VCaP (cell line): Measurements from ENCODE around the gene C20orf204.
A peak's percentile ranks its signal among the peaks of the same experiment; 100 is the strongest.

Experiments used
- H3K27ac ChIP-seq: fragments of 450-650 bp; 2 replicates; pipeline ENCODE4 v1.5.1; 2017
- TF ChIP-seq, protein P1 (sequence below): fragments of 450-650 bp; conservative IDR thresholded peaks from 2 replicates; pipeline ENCODE4 v1.5.1; 2017; ENCODE audit warnings: mild to moderate bottlenecking, moderate library complexity

Gene C20orf204

DNA sequence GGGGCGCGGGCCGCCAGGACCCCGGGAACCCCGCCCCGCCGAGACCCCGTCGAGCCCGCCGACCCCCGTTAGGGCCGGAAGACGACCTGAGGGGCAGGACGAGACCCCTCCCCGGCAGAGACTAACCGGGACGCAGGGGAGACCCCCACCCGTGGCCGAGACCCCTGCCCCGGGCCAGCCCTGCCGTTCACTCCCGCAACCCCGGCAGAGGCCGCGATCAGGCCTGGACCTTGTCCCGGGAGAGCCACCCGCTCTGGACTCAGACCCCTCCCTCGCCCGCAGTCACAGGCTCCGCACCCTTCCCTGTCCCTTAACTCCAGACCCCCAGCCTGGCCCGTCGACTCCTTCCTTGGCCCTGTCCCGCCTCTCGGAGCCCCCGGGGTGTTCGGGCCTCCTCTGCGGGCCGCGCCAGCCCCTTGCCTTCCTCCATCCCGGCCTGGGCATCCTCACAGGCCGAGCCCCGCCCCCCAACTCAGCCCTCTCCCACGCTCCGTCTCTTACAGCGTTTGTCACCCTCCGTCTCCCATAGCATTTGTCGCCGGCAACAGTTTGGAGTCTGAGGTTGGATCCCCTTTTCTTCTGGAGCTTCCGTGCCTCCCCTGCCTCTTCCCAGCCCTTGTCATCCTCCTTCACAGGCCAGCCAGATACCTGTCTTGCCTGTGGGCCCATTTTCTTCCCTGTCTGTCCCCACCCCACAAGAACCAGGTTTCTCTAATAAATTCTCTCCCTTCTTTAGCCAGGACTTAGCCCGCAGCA lies 27.6 kb downstream of the C20orf204 start:
- TF ChIP-seq, protein P1, sequence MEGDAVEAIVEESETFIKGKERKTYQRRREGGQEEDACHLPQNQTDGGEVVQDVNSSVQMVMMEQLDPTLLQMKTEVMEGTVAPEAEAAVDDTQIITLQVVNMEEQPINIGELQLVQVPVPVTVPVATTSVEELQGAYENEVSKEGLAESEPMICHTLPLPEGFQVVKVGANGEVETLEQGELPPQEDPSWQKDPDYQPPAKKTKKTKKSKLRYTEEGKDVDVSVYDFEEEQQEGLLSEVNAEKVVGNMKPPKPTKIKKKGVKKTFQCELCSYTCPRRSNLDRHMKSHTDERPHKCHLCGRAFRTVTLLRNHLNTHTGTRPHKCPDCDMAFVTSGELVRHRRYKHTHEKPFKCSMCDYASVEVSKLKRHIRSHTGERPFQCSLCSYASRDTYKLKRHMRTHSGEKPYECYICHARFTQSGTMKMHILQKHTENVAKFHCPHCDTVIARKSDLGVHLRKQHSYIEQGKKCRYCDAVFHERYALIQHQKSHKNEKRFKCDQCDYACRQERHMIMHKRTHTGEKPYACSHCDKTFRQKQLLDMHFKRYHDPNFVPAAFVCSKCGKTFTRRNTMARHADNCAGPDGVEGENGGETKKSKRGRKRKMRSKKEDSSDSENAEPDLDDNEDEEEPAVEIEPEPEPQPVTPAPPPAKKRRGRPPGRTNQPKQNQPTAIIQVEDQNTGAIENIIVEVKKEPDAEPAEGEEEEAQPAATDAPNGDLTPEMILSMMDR, result no peak
- peak overlapping the region; percentile 87 for H3K27ac ChIP-seq

DNA sequence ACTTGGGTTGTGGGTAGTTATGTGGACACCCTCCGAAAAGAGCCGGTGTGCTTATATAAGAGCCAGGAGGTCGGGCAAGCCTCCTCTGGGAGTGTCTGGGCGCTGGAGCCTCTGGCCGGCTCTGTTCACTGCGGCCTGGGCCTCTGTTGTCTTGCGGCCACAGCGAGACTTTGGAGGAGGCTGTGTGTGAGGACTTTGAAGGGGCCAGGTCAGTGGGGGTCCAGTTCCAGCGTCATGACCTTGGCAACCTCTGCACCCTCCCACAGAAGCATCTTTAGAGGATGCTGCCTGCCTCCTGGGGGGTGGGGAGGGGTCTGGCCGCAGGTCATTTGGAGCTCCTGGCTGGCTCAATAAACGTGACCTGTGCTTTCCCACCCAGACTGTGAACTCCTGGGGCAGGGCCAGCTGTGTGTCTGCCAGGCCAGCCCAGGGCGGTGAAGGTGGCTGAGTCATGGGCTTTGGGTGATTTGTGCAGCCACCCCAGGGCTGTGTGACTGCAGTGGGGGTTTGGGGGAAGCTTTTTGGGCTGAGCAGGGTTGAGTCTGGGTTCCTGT lies 28.2 kb downstream of the C20orf204 start:
- H3K27ac ChIP-seq, result peak overlapping the region; percentile 87; the same call in 1 of the 2 replicates
- TF ChIP-seq, protein P1, result no peak

DNA sequence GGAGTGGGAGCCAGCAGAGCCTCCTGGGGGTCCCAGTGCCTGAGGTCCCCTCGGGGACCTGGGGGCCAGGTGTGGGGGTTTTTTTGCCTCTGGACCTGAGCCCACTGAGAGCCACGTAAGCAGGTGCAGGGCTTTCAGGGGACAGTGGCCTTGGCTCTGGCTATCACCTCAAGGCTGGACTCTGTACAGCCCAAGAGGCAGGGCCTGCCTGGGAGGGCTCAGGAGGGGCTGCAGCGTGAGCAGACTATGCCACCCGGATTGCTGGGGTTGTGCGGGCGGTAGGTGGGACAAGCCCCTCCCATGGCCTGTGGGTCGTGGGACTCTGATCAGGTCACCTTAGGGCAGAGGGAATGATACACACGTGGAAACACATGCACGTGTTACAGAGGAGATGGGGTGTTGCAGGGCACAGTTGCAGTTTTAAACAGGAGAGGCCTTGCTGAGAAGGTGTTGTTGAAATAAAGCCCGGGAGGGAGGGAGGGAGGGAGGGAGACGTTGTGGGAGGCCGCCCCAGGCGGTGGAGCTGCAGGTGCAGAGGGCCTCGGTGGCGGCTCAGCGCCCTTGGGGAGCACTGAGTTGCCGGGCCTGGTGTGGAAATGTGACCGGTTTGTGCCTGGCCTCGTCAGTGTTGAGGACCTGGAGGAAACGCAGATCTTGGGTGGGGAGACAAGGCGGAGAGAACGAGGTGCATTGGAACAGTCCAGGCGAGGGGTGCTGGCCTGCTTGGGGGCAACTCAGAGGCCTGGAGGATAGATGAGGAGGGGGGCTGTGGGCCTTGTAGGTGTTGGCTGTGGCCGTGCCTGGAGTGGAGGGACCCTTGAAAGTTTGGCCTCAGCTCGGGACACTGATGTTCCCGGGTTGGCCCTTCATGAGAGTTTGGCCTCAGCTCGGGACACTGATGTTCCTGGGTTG lies 29.3 kb downstream of the C20orf204 start:
- H3K27ac ChIP-seq, result no peak overlapping the region
- TF ChIP-seq, protein P1, result no peak

DNA sequence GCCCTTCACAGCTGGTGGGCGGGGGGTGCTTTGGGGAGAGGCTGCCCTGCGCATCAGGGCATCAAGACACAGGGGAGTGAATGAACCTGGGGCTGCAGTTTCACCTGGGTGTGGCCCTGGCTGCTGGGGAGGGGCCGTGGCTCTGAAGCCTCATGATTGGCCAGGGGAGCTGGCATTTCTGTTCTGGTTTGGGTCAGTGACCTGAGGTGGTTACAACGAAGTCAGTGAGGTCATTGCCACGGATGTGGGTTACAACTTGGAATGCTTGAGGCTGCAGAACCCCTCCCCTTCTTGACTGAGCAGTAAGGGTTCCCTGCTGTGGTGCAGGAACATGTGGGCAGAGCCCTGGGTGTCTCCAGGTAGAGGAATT lies 30.0 kb downstream of the C20orf204 start:
- H3K27ac ChIP-seq, result no peak overlapping the region
- TF ChIP-seq, protein P1, result no peak

DNA sequence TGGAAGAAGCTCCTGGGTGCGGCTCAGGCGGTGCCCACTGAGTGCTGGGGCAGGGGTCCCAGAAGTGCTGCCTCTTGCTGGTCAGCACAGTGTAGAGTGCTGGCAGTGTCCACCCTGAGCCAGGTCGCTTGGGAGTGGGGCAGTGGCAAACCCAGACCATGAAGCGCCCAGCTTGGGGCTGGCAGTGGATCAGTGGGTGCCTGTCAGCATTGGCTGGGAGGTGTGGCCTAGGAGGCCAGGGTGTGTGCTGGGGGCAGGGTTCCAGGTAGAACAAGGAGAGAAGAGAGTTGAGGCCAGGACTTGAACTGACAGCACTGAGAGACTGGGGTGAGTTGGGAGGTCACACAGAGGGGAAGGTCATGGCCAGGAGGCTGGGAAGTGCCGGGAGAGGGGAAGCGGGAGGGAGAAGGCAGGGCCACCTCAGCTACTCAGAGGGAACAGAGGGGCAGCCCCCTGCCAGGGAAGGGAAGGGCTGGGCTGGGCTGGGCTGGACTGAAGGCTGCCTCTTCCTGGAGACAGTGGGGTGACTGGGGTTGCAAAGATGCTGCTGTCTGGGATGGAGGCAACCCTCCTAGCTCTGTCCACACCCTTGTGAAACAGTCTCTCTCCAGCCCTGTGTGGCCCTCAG lies 31.1 kb downstream of the C20orf204 start:
- H3K27ac ChIP-seq, result no peak overlapping the region
- TF ChIP-seq, protein P1, result no peak

DNA sequence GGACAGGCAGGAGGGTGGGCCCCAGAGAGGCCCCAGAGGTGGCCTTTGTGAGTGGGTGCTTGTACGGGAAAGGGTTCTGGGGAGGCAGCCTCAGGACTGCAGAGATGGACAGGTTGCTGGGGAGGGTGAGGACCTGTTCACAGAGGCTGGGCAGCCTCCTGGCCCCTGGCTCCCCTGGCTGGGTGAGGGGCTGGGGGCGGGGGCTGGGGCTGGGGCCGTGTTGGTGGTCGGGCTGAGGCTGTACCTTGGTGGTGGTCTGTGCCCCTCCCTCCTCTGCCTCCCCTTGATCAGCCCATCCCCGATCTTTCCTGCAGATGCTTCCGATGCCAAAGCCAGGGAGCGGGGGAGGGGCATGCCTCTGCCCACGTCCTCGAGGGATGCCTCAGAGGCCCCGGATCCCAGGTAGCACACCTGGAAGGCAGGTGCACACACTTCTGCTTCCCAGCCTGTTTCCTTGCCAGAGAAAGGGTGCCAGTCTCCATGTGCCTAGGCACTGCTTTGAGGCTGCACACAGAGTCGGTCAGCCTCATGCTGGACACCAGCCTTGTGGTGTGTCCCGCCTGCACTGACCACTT lies 31.8 kb downstream of the C20orf204 start:
- no peak overlapping the region for H3K27ac ChIP-seq
- TF ChIP-seq, protein P1, result no peak
